Measurements from ENCODE around the gene PA2G4. TPM values are rescaled to one million over a fixed set of nuclear protein-coding genes. Genes with fewer than 3 reads are reported as not detected.
"Not testable (repeated sequence)": the region's sequence is repeated elsewhere in the genome, so short reads cannot be mapped to it uniquely, and the experiment has no call there.

PA2G4 gene
- 10 to 100 TPM; 22.1 to 63.0 (median 44.8) TPM for total RNA-seq

- intact Hi-C loops (cut with DNase I; ENCODE audit: low total_unique reads) (no loop called here), in situ Hi-C loops (cut with MboI; ENCODE audit: low pct_ligation_motif_present in 1 of 4, low pct_unique_long_range_greater_than_20kb in 1 of 4, low sequenced_read_pairs in 3 of 4) (no loop called here)
- Histone ChIP-seq H3K9me3 (no peaks in the 10 kb centered on the region), H3K27ac (peak within 1 kb of the TSS; percentile 86 to 96 (median 91)), H3K4me3 (peak within 1 kb of the TSS; percentile 73 to 96 (median 79)), H3K4me1 (peaks cover 7 to 32% (median 24%) of the 10 kb centered on the region in 4 donors), H3K36me3 (peaks cover 0 to 23% (median 11%) of the 10 kb centered on the region in 4 donors), H3K27me3 (no peaks in the 10 kb centered on the region)
- DNase-seq, result peak; percentile 98
- WGBS, 2 donors (ENCODE audit: low coverage in 1 of 2), result 0% methylated on average over 17 to 43 of the region's 60 CpGs
- TF ChIP-seq POLR2AphosphoS5 (IDR thresholded peaks at IDR 0.05), result peak; percentile 83 to 92 (median 92)
- TF ChIP-seq EP300 (IDR thresholded peaks at IDR 0.05; ENCODE audit: low read depth), result peak; percentile 62
- TF ChIP-seq CTCF (IDR thresholded peaks at IDR 0.05), result peak in 1 of 5 experiments; percentile 9
- TF ChIP-seq POLR2A (IDR thresholded peaks at IDR 0.05), result peak; percentile 96
Observed at GRCh38 chr12:56104109-56104814, at the start of gene PA2G4. TSS of gene PA2G4 (plus strand) at chr12:56104559. CDS start at chr12:56104738, 179 bp downstream.

GRCh38 chr12:56059964-56060363 is 44.4 kb upstream of the PA2G4 start:
- 91 to 100% methylated on average over 2 to 8 of the region's 8 CpGs for WGBS, 2 donors (ENCODE audit: low coverage in 1 of 2)
- H3K27me3 ChIP-seq; H3K4me3 ChIP-seq; H3K9me3 ChIP-seq; DNase-seq; H3K36me3 ChIP-seq; H3K27ac ChIP-seq; in situ Hi-C loops (cut with MboI; ENCODE audit: low pct_ligation_motif_present in 1 of 4, low pct_unique_long_range_greater_than_20kb in 1 of 4, low sequenced_read_pairs in 3 of 4); intact Hi-C loops (cut with DNase I; ENCODE audit: low total_unique reads); H3K4me1 ChIP-seq: not testable (repeated sequence)

GRCh38 chr12:56061982-56062381 is 42.4 kb upstream of the PA2G4 start:
- no peak for TF ChIP-seq POLR2AphosphoS5 (IDR thresholded peaks at IDR 0.05)
- no peak for TF ChIP-seq POLR2A (IDR thresholded peaks at IDR 0.05)
- TF ChIP-seq CTCF (IDR thresholded peaks at IDR 0.05), result no peak
- no peak for TF ChIP-seq EP300 (IDR thresholded peaks at IDR 0.05; ENCODE audit: low read depth)
- no peaks in the 10 kb centered on the region for H3K9me3 ChIP-seq
- 67% methylated on average over 5 of the region's 5 CpGs; no CpG with 5 or more reads in 1 of the 2 donors for WGBS, 2 donors (ENCODE audit: low coverage in 1 of 2)
- in situ Hi-C loops (cut with MboI; ENCODE audit: low pct_ligation_motif_present in 1 of 4, low pct_unique_long_range_greater_than_20kb in 1 of 4, low sequenced_read_pairs in 3 of 4), result no loop called here
- no peaks in the 10 kb centered on the region for H3K36me3 ChIP-seq
- H3K27ac ChIP-seq, result no peak overlapping the region
- intact Hi-C loops (cut with DNase I; ENCODE audit: low total_unique reads), result no loop called here
- no peaks in the 10 kb centered on the region for H3K27me3 ChIP-seq
- H3K4me1 ChIP-seq, result no peaks in the 10 kb centered on the region
- no peak overlapping the region for H3K4me3 ChIP-seq
- no peak for DNase-seq

GRCh38 chr12:56062996-56063395 is 41.4 kb upstream of the PA2G4 start:
- in situ Hi-C loops (cut with MboI; ENCODE audit: low pct_ligation_motif_present in 1 of 4, low pct_unique_long_range_greater_than_20kb in 1 of 4, low sequenced_read_pairs in 3 of 4), result no loop called here
- TF ChIP-seq POLR2A (IDR thresholded peaks at IDR 0.05) (no peak), CTCF (IDR thresholded peaks at IDR 0.05) (no peak), EP300 (IDR thresholded peaks at IDR 0.05; ENCODE audit: low read depth) (no peak), POLR2AphosphoS5 (IDR thresholded peaks at IDR 0.05) (no peak)

GRCh38 chr12:56071648-56072047 is 32.7 kb upstream of the PA2G4 start:
- H3K27me3 ChIP-seq, result no peaks in the 10 kb centered on the region
- TF ChIP-seq EP300 (IDR thresholded peaks at IDR 0.05; ENCODE audit: low read depth), result no peak
- TF ChIP-seq CTCF (IDR thresholded peaks at IDR 0.05), result no peak
- TF ChIP-seq POLR2A (IDR thresholded peaks at IDR 0.05), result no peak
- TF ChIP-seq POLR2AphosphoS5 (IDR thresholded peaks at IDR 0.05), result no peak
- H3K4me3 ChIP-seq, result no peak overlapping the region
- H3K27ac ChIP-seq, result no peak overlapping the region
- H3K4me1 ChIP-seq, result no peaks in the 10 kb centered on the region
- no peak for DNase-seq
- intact Hi-C loops (cut with DNase I; ENCODE audit: low total_unique reads) (no loop called here), in situ Hi-C loops (cut with MboI; ENCODE audit: low pct_ligation_motif_present in 1 of 4, low pct_unique_long_range_greater_than_20kb in 1 of 4, low sequenced_read_pairs in 3 of 4) (no loop called here)
- H3K9me3 ChIP-seq, result no peaks in the 10 kb centered on the region
- no peaks in the 10 kb centered on the region for H3K36me3 ChIP-seq
- 60 to 86% methylated on average over 2 to 4 of the region's 4 CpGs for WGBS, 2 donors (ENCODE audit: low coverage in 1 of 2)

More at GRCh38 chr12:56062996-56063395, 41.4 kb upstream of the PA2G4 start:
- no peak overlapping the region for H3K4me3 ChIP-seq
- H3K9me3 ChIP-seq, result no peaks in the 10 kb centered on the region
- no peaks in the 10 kb centered on the region for H3K27me3 ChIP-seq
- intact Hi-C loops (cut with DNase I; ENCODE audit: low total_unique reads), result no loop called here
- DNase-seq, result no peak
- H3K4me1 ChIP-seq, result no peaks in the 10 kb centered on the region
- no peak overlapping the region for H3K27ac ChIP-seq
- no peaks in the 10 kb centered on the region for H3K36me3 ChIP-seq

All from transverse colon (tissue), 4 donors.